GM10266 (cell line): ENCODE results near the gene DLG1.
A peak's percentile ranks its signal among the peaks of the same experiment; 100 is the strongest.

Experiments used
- DNase-seq: peaks from one replicate; pipeline ENCODE4 v3.0.0; 2012; ENCODE audit errors: extremely low spot score
- CTCF ChIP-seq: IDR thresholded peaks from 2 replicates; pipeline ENCODE4 v1.5.1; 2012; ENCODE audit warnings: mild to moderate bottlenecking, low read depth; ENCODE audit not compliant: control insufficient read depth, insufficient read depth; ENCODE audit errors: missing control alignments

Gene DLG1

DNA sequence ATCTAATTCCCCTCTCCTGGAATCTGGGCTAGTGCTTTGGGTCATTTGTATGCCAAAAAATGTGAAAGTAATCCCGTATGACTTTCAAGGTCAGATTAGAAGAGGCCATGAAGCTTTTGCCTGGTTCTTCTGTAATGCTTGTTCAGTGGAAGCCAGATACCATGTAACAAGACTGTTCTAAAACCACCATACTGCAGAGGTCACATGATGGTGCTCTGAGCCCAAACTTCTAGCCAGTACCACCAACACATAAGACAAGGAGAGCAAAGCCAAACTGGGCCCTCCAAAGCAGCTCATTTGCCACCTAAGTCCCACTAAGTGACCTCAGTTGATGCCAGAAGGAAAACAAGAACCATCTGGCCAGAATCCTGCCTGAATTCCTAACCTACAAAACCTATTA, 204.5 kb downstream of the DLG1 start:
- no peak for TF ChIP-seq CTCF
- no peak for DNase-seq

- DNase-seq, result no peak
- no peak for TF ChIP-seq CTCF
Measured at GRCh38 chr3:197088370-197088769, 210.0 kb downstream of the DLG1 start.

- no peak for TF ChIP-seq CTCF
- DNase-seq, result no peak
Measured at GRCh38 chr3:197085137-197085536, 213.3 kb downstream of the DLG1 start.

- TF ChIP-seq CTCF, result no peak
- peak; percentile 10 for DNase-seq
Measured at GRCh38 chr3:197083486-197083885, 214.9 kb downstream of the DLG1 start.

- no peak for DNase-seq
- TF ChIP-seq CTCF, result no peak
Measured at GRCh38 chr3:197082871-197083270, 215.5 kb downstream of the DLG1 start.

DNA sequence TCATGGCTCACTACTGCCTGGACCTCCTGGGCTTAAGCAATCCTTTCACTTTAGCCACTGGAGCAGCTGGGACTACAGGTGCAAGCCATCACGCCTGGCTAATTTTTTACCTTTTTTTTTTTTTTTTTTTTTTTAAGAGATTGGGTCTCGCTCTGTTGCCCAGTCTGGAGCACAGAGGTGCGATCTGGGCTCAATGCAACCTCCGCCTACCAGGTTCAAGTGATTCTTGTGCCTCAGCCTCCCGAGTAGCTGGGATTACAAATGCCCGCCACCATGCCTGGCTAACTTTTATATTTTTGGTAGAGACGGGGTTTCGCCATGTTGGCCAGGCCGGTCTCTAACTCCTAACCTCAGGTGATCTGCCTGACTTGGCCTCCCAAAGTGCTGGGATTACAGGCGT, 218.1 kb downstream of the DLG1 start:
- TF ChIP-seq CTCF, result no peak
- DNase-seq, result no peak

DNA sequence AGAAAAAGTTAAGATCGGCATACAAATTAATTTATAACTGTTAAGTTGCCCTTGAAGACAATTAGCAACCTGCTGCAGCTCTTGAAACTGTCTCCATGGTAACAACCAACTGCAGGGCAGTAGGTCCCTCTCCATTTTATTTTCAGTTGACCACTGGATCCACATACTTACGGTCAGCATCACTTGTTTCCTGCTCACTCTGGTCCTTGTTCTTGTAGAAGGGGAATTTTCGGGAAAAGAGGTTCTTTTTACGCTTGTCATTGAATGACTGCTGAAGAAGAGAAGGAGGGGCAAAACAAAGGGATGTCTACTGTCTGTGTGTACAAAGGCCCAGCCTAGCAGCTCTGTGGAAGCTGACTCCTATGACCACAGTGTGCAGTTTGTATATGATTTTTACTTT, 222.0 kb downstream of the DLG1 start:
- no peak for DNase-seq

More for the DNA sequence above, 222.0 kb downstream of the DLG1 start:
- TF ChIP-seq CTCF, result no peak
